LNCAP (cell line): ENCODE measurements around the gene GALNT18.

ENCODE experiments used
- TF ChIP-seq, protein P1 (sequence below): fragments of 450-650 bp; IDR thresholded peaks from 2 replicates; pipeline ENCODE4 v1.5.1; 2017; ENCODE audit warnings: mild to moderate bottlenecking

Gene GALNT18

DNA sequence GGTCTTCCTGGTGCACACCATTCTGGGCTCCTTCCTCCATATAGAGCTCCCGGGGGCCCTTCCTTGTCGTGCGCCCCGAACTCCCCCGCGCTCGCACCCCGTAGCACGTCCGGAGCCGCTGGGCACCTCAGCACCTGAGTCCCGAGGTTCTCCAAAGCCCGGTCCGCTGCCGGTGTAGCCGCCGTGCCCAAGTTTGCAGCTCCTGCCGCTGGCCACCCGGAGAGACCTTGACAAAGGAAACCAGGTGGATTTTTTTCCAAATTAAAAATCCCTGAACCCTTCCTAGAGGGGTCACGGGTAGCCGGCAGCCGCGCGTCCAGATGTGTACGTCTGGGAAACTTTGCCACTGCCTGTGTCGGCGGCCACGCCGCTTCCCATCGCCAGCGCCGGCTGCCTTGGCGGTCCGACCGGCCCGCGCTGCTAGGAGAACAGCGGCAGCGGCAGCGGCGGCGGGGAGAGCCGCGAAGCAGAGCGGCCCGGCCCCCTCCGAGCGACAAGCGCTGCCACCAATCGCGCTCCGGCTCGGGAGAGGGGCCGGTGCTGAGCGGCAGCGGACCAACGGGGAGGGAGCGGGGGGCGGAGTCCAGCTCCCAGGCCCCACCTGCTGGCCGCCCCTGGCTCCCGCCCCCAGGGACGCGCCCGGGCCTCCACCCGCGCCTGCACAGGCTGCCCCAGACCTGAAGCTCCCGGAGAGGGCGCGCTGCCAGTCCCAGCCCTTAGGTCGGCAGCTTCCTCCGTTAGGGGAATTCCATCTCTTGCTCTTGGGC is at the start of gene GALNT18:
TSS of gene GALNT18 (minus strand) at position 433 of the 767 bp plus-strand sequence.
- TF ChIP-seq, protein P1, sequence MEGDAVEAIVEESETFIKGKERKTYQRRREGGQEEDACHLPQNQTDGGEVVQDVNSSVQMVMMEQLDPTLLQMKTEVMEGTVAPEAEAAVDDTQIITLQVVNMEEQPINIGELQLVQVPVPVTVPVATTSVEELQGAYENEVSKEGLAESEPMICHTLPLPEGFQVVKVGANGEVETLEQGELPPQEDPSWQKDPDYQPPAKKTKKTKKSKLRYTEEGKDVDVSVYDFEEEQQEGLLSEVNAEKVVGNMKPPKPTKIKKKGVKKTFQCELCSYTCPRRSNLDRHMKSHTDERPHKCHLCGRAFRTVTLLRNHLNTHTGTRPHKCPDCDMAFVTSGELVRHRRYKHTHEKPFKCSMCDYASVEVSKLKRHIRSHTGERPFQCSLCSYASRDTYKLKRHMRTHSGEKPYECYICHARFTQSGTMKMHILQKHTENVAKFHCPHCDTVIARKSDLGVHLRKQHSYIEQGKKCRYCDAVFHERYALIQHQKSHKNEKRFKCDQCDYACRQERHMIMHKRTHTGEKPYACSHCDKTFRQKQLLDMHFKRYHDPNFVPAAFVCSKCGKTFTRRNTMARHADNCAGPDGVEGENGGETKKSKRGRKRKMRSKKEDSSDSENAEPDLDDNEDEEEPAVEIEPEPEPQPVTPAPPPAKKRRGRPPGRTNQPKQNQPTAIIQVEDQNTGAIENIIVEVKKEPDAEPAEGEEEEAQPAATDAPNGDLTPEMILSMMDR = no peak

DNA sequence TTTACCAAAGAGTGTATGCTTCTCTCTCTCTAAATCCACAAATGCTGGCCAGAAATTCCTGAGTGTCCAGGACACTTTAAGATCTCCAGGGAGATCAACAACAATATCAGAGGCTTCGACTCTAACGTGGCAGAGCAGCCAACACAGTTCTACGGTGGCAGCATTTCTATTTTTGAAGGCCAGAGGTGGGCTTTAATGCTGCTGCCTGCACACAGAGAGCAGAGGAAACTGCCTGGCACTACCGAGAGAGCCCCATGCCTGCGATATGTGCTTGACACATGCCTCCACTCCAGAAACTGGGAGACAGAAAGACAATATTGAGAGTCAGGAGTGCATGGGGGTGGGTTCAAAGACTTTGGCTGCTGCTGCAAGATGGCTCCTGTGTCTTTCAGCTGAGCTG is 48.8 kb upstream of the GALNT18 start:
- TF ChIP-seq, protein P1 = no peak

DNA sequence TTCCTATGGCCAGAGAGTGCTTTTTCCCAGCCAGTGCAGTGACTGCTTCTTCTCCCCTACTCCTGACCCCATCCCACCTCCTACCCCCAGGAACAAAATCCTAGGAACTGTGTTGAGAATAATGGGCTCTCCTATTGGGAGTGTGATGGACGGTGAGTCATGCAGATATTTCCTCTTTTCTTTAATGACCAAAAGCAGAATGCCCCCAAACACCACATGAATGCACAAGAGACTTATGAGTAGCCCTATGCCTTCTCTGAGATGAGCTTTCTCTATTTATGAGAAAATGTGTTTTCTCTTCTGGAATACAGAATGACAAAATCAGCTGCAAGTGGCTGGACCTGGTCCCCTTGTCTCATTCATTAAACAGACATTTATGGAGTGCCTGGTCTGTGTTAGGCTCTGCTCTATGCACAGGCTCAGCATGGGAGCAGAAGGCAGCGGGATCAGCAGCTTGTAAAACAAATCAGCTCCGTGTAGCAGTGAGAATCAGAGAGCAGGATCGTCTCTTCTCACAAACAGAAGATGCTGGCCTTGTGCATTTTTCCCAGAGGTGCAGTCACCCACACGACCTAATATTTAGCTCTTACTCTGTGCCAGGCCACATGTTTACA is 47.5 kb upstream of the GALNT18 start:
- TF ChIP-seq, protein P1 = no peak

DNA sequence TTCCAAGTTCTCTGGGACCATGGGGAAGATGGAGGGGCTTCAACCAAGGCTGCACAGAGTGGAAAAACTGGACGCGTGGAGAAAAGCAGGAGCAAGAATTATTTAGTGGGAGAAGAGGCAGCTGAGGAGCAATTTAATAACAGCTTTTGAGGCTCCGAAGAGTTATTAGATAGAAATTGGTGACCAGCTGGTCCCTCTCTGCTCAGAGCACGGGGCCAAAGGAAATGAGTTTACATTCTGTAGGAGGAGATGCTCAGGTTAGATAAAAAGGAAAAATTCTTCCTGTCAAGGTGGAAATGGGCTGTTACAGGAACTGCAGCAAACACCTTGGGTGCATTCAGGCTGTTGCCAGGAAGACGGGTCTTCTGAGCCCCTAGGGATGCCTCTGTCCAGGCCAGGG is 47.0 kb upstream of the GALNT18 start:
- TF ChIP-seq, protein P1 = no peak

DNA sequence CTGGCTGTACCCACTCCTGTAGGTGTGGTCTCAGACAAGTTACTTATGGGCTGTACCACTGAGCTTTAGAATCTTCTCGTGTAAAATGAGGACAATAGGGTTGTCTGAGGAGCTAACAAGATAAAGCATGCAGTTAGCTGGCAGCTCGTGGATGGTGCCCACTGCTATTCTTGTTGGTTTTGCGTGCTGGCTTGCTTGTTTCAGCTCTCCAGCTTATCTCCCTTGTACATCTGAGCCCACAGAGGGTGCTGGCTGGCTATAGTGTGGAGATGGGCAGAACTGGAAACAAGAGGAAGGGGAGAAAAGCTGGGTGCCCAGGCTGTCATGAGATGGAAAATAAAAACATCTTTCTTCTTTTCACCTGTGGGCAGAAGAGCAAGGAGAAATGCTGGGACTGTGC is 46.5 kb upstream of the GALNT18 start:
- TF ChIP-seq, protein P1 = no peak

DNA sequence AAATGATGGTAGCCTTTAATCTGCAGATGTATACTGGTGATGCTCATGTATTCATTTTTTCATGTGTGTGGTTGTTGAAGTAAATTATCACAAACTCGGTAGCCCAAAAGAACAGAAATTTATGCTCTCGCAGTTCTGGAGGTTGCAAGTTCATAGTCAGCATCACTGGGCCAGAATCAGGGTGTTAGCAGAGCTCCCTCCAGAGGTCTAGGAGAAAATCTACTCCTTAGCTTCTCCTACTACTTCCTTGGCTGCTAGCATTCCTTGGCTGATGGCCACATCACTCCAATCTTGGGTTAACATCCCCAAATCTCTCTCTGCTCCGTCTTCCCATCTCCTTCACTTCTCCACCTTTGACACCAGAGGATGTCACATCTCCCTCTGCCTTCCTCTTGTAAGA is 45.3 kb upstream of the GALNT18 start:
- TF ChIP-seq, protein P1 = peak; percentile 8; the same call in 1 of the 2 replicates

DNA sequence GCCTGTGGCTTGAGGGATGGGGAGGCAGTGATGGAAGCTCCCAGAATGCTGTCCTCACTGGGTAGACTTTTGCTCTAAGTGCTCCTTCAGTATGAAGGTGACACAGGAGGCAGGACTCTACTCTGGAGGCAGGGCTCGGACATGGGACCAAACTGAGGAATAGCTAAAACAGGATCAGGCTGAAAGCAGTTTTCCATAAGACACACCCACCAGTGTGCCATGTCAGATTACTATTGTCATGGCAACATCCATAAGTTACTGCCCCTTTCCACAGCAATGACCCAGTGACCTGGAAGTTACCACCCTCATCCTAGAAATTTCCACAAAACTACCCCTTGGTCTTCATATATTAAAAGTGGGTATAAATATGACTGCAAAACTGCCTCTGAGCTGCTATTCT is 43.6 kb upstream of the GALNT18 start:
- TF ChIP-seq, protein P1 = no peak
